ENCODE data around the gene CTU2. TPM values are rescaled to one million over a fixed set of nuclear protein-coding genes. Genes with fewer than 3 reads are reported as not detected.

CTU2 gene
- total and polyA plus RNA-seq, 2 donors (not counting 1 experiment from before 2014, with no cell fraction given), result 18.4 to 23.7 TPM

DNA sequence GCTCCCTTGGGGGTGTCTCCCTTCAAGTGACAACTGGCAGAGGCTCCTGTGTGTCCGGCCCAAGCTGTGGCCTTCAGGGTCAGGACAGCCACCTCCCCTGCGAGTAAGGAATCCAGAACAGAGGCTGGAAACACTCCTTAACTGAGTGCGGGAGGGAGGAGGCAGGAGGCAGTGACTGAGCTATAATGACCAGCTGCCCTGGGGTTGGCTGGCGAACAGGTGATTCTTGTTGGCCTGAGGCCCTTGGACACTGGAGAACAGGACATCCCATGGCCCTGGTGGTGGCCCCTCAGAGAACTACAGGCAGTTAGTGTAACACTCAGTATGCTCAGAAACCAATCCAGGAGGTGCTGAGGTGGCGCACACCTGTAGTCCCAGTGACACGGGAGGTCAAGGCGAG lies 10.6 kb upstream of the CTU2 start:
- Histone ChIP-seq H3K9ac (ENCODE audit: low read length) (no peak overlapping the region), H3K4me3 (ENCODE audit: control extremely low read depth in 1 of 5, extremely low read depth in 1 of 5, insufficient read depth in 1 of 5, low read depth in 2 of 5, low read length in 4 of 5) (no peak overlapping the region), H3K4me2 (replicated peaks; ENCODE audit: low read depth, low read length, poor library complexity, severe bottlenecking) (no peak overlapping the region), H3K9me3 (ENCODE audit: control extremely low read depth in 1 of 3, control insufficient read depth in 2 of 3, insufficient read depth in 1 of 3, low read length in 2 of 3) (no peaks in the 10 kb centered on the region), H3K27me3 (replicated peaks in 1 of 4; ENCODE audit: control extremely low read depth in 1 of 4, control insufficient read depth in 3 of 4, insufficient read depth in 4 of 4, low read length in 3 of 4) (no peaks in the 10 kb centered on the region), H2AFZ (ENCODE audit: insufficient read depth, low read depth, low read length, poor library complexity, severe bottlenecking) (no peak overlapping the region), H3K36me3 (replicated peaks in 1 of 2; ENCODE audit: control extremely low read depth in 1 of 2, control insufficient read depth in 1 of 2, extremely low read depth in 1 of 2, insufficient read depth in 2 of 2, low read length in 1 of 2) (peaks cover 0 to 47% of the 10 kb centered on the region in 2 experiments), H3K27ac (ENCODE audit: low read length in 2 of 2) (no peak overlapping the region), H3K79me2 (ENCODE audit: control insufficient read depth, insufficient read depth, low read length) (peaks cover 37% of the 10 kb centered on the region), H4K20me1 (ENCODE audit: control insufficient read depth, insufficient read depth, low read length, poor library complexity, severe bottlenecking) (peaks cover 23% of the 10 kb centered on the region), H3K4me1 (ENCODE audit: control insufficient read depth in 2 of 2, insufficient read depth in 2 of 2, low read length in 2 of 2) (peaks cover 38 to 71% of the 10 kb centered on the region in 2 donors)
- ATAC-seq (ENCODE audit: low read depth), result no peak
- intact Hi-C loops (cut with micrococcal nuclease), result no loop called here
- H3K4me1 Mint-ChIP-seq, result peaks cover 47% of the 10 kb centered on the region
- ChIA-PET CTCF (no interaction called here), POLR2A (no interaction called here)
- H3K4me3 Mint-ChIP-seq, result no peak overlapping the region
- TF ChIP-seq, protein P1, sequence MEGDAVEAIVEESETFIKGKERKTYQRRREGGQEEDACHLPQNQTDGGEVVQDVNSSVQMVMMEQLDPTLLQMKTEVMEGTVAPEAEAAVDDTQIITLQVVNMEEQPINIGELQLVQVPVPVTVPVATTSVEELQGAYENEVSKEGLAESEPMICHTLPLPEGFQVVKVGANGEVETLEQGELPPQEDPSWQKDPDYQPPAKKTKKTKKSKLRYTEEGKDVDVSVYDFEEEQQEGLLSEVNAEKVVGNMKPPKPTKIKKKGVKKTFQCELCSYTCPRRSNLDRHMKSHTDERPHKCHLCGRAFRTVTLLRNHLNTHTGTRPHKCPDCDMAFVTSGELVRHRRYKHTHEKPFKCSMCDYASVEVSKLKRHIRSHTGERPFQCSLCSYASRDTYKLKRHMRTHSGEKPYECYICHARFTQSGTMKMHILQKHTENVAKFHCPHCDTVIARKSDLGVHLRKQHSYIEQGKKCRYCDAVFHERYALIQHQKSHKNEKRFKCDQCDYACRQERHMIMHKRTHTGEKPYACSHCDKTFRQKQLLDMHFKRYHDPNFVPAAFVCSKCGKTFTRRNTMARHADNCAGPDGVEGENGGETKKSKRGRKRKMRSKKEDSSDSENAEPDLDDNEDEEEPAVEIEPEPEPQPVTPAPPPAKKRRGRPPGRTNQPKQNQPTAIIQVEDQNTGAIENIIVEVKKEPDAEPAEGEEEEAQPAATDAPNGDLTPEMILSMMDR (IDR thresholded peaks at IDR 0.05), result no peak
- no peak for TF ChIP-seq EZH2 (IDR thresholded peaks at IDR 0.05; ENCODE audit: borderline replicate concordance, insufficient read depth, low read depth, low read length, poor library complexity, severe bottlenecking)
- no peaks in the 10 kb centered on the region for H3K9me3 Mint-ChIP-seq (ENCODE audit: insufficient read depth)
- H3K27ac Mint-ChIP-seq, result no peak overlapping the region
- DNase-seq, result no peak
- WGBS (ENCODE audit: insufficient coverage), result over 99% methylated on average over 7 of the region's 7 CpGs
- no peaks in the 10 kb centered on the region for H3K27me3 Mint-ChIP-seq

DNA sequence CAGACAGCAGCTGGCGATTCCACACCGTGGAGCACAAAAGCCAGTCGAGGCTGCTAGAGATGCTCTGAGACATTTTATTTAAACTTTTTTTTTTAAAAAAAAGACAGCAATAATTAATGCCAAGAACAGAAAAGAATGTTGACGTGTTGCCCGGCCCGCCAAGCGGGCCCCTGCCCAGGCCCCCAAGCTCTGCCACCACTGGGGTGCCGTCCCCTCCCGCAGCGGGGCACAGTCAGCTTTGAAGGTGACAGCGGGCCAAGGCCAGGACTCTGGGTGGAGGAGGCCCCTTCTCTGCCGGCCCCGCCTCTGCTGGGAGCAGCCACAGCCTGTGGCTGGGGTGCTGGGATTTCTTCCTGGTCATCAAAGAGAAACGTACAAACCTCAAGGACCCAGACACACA lies 9.9 kb upstream of the CTU2 start:
- ChIA-PET POLR2A (no interaction called here), CTCF (no interaction called here)
- no peak overlapping the region for H3K4me3 Mint-ChIP-seq
- Histone ChIP-seq H3K79me2 (ENCODE audit: control insufficient read depth, insufficient read depth, low read length) (peaks cover 42% of the 10 kb centered on the region), H3K27ac (ENCODE audit: low read length in 2 of 2) (no peak overlapping the region), H4K20me1 (ENCODE audit: control insufficient read depth, insufficient read depth, low read length, poor library complexity, severe bottlenecking) (peaks cover 23% of the 10 kb centered on the region), H3K36me3 (replicated peaks in 1 of 2; ENCODE audit: control extremely low read depth in 1 of 2, control insufficient read depth in 1 of 2, extremely low read depth in 1 of 2, insufficient read depth in 2 of 2, low read length in 1 of 2) (peaks cover 0 to 47% of the 10 kb centered on the region in 2 experiments), H3K9ac (ENCODE audit: low read length) (no peak overlapping the region), H3K4me2 (replicated peaks; ENCODE audit: low read depth, low read length, poor library complexity, severe bottlenecking) (no peak overlapping the region), H3K27me3 (replicated peaks in 1 of 4; ENCODE audit: control extremely low read depth in 1 of 4, control insufficient read depth in 3 of 4, insufficient read depth in 4 of 4, low read length in 3 of 4) (no peaks in the 10 kb centered on the region), H3K4me3 (ENCODE audit: control extremely low read depth in 1 of 5, extremely low read depth in 1 of 5, insufficient read depth in 1 of 5, low read depth in 2 of 5, low read length in 4 of 5) (no peak overlapping the region), H3K4me1 (ENCODE audit: control insufficient read depth in 2 of 2, insufficient read depth in 2 of 2, low read length in 2 of 2) (peaks cover 40 to 72% of the 10 kb centered on the region in 2 donors), H3K9me3 (ENCODE audit: control extremely low read depth in 1 of 3, control insufficient read depth in 2 of 3, insufficient read depth in 1 of 3, low read length in 2 of 3) (no peaks in the 10 kb centered on the region), H2AFZ (ENCODE audit: insufficient read depth, low read depth, low read length, poor library complexity, severe bottlenecking) (no peak overlapping the region)
- no peak for ATAC-seq (ENCODE audit: low read depth)
- TF ChIP-seq EZH2 (IDR thresholded peaks at IDR 0.05; ENCODE audit: borderline replicate concordance, insufficient read depth, low read depth, low read length, poor library complexity, severe bottlenecking), result no peak
- TF ChIP-seq, protein P1 (IDR thresholded peaks at IDR 0.05), result no peak
- WGBS (ENCODE audit: insufficient coverage), result 95% methylated on average over 12 of the region's 14 CpGs
- DNase-seq, result no peak
- H3K27me3 Mint-ChIP-seq, result no peaks in the 10 kb centered on the region
- H3K27ac Mint-ChIP-seq, result no peak overlapping the region
- intact Hi-C loops (cut with micrococcal nuclease), result no loop called here
- no peaks in the 10 kb centered on the region for H3K9me3 Mint-ChIP-seq (ENCODE audit: insufficient read depth)
- H3K4me1 Mint-ChIP-seq, result peaks cover 50% of the 10 kb centered on the region
